ENCODE measurements around the gene CTNNA2. TPM values are rescaled to one million over a fixed set of nuclear protein-coding genes. Genes with fewer than 3 reads are reported as not detected.

The CTNNA2 gene
- total RNA-seq, 3 donors from 2014 or later = 0.29 to 4.2 (median 1.1) TPM

DNA sequence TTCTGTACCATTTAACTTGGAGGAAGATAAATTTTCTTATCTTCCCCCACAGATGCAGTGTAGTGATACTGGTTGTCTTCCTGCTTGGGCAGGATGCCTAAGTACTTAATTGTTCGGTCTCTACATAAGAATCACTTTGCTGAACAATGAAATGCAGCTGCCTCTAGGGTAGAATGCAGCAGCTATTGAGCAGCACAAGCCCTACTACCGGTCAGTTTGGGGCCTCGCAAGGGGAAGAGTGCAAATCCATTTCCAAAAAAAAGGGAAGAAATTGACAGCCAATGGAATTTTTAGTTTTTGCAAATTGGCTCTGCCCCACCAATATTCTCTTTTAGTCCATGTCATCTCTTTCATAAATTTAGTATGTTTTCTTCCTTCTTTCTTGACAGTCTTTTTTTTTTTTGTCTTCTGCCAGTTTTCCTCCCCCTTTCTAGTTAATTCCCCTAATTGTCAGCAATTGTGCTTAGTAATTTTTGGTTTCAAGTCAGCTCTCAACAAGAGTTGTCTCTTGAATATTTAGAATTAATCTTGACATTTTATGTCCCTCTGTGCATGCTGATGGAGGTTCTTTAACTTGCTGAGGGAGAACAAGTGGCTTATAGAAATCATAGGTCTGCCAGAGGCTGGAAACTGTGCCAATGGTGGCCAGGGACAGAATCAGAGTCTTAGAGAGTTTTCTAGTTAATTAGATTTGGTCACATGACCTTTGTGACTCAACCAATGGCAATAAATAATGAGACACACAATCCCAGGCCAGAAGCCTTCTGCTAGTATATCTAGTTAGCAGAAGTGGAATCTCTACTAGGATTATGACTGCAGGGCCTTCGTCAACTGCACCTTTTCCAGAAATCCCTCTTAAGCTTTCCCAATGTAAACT lies 270.0 kb downstream of the CTNNA2 start:
- Histone ChIP-seq H3K9me3 (no peaks in the 10 kb centered on the region), H3K36me3 (ENCODE audit: low read depth) (no peaks in the 10 kb centered on the region), H3K4me1 (ENCODE audit: low read depth) (no peaks in the 10 kb centered on the region), H3K4me3 (no peak overlapping the region)
- intact Hi-C loops (cut with DNase I, micrococcal nuclease) = no loop called here
- ATAC-seq (no peak), DNase-seq (no peak)
- TF ChIP-seq CTCF (IDR thresholded peaks at IDR 0.05) = no peak

- no peak overlapping the region for H3K4me3 ChIP-seq
- intact Hi-C loops (cut with DNase I, micrococcal nuclease) = no loop called here
- TF ChIP-seq CTCF (IDR thresholded peaks at IDR 0.05) = no peak
- peak in 1 of 3 donors; percentile 8 for DNase-seq
- H3K4me1 ChIP-seq (ENCODE audit: low read depth) = peaks cover 4% of the 10 kb centered on the region
- H3K36me3 ChIP-seq (ENCODE audit: low read depth) = no peaks in the 10 kb centered on the region
- peak; percentile 89 for ATAC-seq
- no peaks in the 10 kb centered on the region for H3K9me3 ChIP-seq
Measured at GRCh38 chr2:79788952-79789651, 276.3 kb downstream of the CTNNA2 start.

DNA sequence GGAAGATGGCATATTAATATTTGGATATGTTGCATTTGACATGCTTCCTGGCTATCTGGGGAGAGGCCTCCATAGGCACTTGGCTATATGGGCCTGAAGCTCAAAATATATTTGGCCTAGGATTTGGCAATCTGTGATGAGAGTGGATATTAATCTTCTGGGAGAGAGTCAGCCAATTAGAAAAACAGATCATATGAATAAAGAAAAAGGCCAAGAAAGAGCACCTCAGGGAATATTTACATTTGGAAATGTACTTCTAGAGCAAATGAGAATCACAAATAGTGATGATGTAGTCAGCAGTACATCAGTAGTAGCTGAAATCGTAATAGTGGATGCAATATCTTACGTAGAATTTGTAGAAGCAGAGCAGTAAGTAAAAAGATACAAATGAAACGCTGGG lies 277.0 kb downstream of the CTNNA2 start:
- Histone ChIP-seq H3K4me3 (no peak overlapping the region), H3K36me3 (ENCODE audit: low read depth) (no peaks in the 10 kb centered on the region), H3K4me1 (ENCODE audit: low read depth) (peaks cover 4% of the 10 kb centered on the region), H3K9me3 (no peaks in the 10 kb centered on the region)
- ATAC-seq (no peak), DNase-seq (no peak)
- intact Hi-C loops (cut with DNase I, micrococcal nuclease) = no loop called here
- TF ChIP-seq CTCF (IDR thresholded peaks at IDR 0.05) = no peak

- no peak overlapping the region for H3K4me3 ChIP-seq
- ATAC-seq = peak; percentile 84
- TF ChIP-seq CTCF (IDR thresholded peaks at IDR 0.05) = no peak
- peaks cover 4% of the 10 kb centered on the region for H3K4me1 ChIP-seq (ENCODE audit: low read depth)
- H3K9me3 ChIP-seq = no peaks in the 10 kb centered on the region
- intact Hi-C loops (cut with DNase I, micrococcal nuclease) = no loop called here
- H3K36me3 ChIP-seq (ENCODE audit: low read depth) = no peaks in the 10 kb centered on the region
- DNase-seq = peak in 1 of 3 donors; percentile 9
Measured at GRCh38 chr2:79792090-79792489, 279.2 kb downstream of the CTNNA2 start.

DNA sequence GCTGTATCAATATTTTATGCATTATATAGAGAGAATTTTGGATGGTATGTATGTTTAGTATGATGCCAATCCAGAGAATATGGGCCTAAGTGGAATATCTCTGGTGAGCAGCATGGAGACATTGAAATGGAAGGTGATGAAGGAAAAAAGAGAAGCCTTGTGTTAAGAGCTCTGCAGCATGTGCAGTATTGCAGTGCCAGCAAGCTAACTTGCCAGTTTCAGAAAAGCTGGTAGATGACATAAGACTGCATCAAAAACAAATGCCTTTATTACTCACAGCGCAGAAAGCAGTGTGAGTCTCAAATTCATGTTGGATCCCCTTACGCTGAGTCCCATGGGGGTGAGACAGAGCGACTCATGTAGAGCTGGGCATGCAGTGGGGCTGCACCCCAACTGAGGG lies 280.2 kb downstream of the CTNNA2 start:
- intact Hi-C loops (cut with DNase I, micrococcal nuclease) = no loop called here
- DNase-seq (no peak), ATAC-seq (no peak)
- TF ChIP-seq CTCF (IDR thresholded peaks at IDR 0.05) = no peak
- Histone ChIP-seq H3K4me1 (ENCODE audit: low read depth) (peaks cover 4% of the 10 kb centered on the region), H3K9me3 (no peaks in the 10 kb centered on the region), H3K4me3 (no peak overlapping the region), H3K36me3 (ENCODE audit: low read depth) (no peaks in the 10 kb centered on the region)
